ENCODE results near the gene FRMD4A. TPM values are rescaled to one million over a fixed set of nuclear protein-coding genes. Genes with fewer than 3 reads are reported as not detected.
A peak's percentile ranks its signal among the peaks of the same experiment; 100 is the strongest.
"Not testable (repeated sequence)": the region's sequence is repeated elsewhere in the genome, so short reads cannot be mapped to it uniquely, and the experiment has no call there.

Gene FRMD4A
- total RNA-seq, 1 donor from 2014 or later = 28.2 TPM

DNA sequence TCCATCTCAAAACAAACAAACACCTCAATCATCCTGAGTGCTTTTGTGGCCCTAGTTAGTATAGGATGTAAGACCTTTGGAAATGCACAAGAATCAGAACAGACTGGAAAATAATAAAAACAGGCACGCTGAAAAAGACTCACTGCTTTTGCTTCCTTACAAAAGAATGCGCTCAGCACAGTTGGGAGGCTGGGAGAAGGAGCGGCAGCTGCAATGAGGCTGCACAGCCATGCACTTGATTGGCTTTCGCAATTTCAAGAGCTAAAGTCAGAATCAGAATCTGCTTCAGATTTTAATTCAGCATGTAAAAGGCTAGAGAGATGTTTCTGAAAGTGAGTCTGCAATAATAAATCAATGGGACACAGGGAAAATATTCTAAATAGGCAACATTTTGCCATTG, 97.2 kb downstream of the FRMD4A start:
- Histone ChIP-seq H3K36me3 (ENCODE audit: control insufficient read depth, insufficient read depth, low read length) (no peaks in the 10 kb centered on the region), H3K27me3 (ENCODE audit: control insufficient read depth, insufficient read depth, low read length) (no peaks in the 10 kb centered on the region)
- TF ChIP-seq, protein P1, sequence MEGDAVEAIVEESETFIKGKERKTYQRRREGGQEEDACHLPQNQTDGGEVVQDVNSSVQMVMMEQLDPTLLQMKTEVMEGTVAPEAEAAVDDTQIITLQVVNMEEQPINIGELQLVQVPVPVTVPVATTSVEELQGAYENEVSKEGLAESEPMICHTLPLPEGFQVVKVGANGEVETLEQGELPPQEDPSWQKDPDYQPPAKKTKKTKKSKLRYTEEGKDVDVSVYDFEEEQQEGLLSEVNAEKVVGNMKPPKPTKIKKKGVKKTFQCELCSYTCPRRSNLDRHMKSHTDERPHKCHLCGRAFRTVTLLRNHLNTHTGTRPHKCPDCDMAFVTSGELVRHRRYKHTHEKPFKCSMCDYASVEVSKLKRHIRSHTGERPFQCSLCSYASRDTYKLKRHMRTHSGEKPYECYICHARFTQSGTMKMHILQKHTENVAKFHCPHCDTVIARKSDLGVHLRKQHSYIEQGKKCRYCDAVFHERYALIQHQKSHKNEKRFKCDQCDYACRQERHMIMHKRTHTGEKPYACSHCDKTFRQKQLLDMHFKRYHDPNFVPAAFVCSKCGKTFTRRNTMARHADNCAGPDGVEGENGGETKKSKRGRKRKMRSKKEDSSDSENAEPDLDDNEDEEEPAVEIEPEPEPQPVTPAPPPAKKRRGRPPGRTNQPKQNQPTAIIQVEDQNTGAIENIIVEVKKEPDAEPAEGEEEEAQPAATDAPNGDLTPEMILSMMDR (IDR thresholded peaks at IDR 0.05; ENCODE audit: insufficient read depth, low read length, poor library complexity, severe bottlenecking) = no peak

GRCh38 chr10:14228798-14229197, 101.9 kb downstream of the FRMD4A start:
- H3K4me3 ChIP-seq (ENCODE audit: low read depth, low read length); H3K36me3 ChIP-seq (ENCODE audit: control insufficient read depth, insufficient read depth, low read length); DNase-seq (ENCODE audit: low read depth); H3K27me3 ChIP-seq (ENCODE audit: control insufficient read depth, insufficient read depth, low read length): not testable (repeated sequence)

More for the DNA sequence above, 97.2 kb downstream of the FRMD4A start:
- DNase-seq (ENCODE audit: low read depth) = no peak
- no peak overlapping the region for H3K4me3 ChIP-seq (ENCODE audit: low read depth, low read length)

GRCh38 chr10:14225379-14225778, 105.3 kb downstream of the FRMD4A start:
- Histone ChIP-seq H3K36me3 (ENCODE audit: control insufficient read depth, insufficient read depth, low read length) (no peaks in the 10 kb centered on the region), H3K27me3 (ENCODE audit: control insufficient read depth, insufficient read depth, low read length) (no peaks in the 10 kb centered on the region), H3K4me3 (ENCODE audit: low read depth, low read length) (no peak overlapping the region)
- TF ChIP-seq, protein P1 (IDR thresholded peaks at IDR 0.05; ENCODE audit: insufficient read depth, low read length, poor library complexity, severe bottlenecking) = no peak
- DNase-seq (ENCODE audit: low read depth) = no peak

GRCh38 chr10:14220026-14220425, 110.7 kb downstream of the FRMD4A start:
- no peaks in the 10 kb centered on the region for H3K36me3 ChIP-seq (ENCODE audit: control insufficient read depth, insufficient read depth, low read length)
- no peaks in the 10 kb centered on the region for H3K27me3 ChIP-seq (ENCODE audit: control insufficient read depth, insufficient read depth, low read length)
- TF ChIP-seq, protein P1 (IDR thresholded peaks at IDR 0.05; ENCODE audit: insufficient read depth, low read length, poor library complexity, severe bottlenecking) = no peak
- H3K4me3 ChIP-seq (ENCODE audit: low read depth, low read length) = no peak overlapping the region
- peak; percentile 45 for DNase-seq (ENCODE audit: low read depth)

DNA sequence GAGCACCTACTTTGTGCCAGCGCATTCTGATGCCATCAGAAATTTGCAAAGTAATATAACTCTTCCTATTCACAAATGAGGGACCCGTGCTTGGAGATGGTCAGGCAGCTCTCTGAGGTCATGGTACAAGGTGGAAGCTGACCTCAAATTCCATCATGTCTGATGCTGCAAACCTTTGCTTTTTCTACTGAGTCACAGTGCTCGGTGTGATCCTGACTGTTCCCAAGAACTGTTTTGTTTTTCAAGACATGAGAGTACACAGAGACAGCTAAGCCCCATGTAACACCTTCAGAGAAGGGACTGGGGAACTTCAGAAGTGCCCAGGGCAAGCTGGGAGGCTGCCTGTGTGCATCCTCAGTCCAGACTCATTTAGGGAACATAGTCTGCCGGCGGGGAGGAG, 111.3 kb downstream of the FRMD4A start:
- no peaks in the 10 kb centered on the region for H3K27me3 ChIP-seq (ENCODE audit: control insufficient read depth, insufficient read depth, low read length)
- no peaks in the 10 kb centered on the region for H3K36me3 ChIP-seq (ENCODE audit: control insufficient read depth, insufficient read depth, low read length)
- TF ChIP-seq, protein P1 (IDR thresholded peaks at IDR 0.05; ENCODE audit: insufficient read depth, low read length, poor library complexity, severe bottlenecking) = no peak
- no peak for DNase-seq (ENCODE audit: low read depth)
- H3K4me3 ChIP-seq (ENCODE audit: low read depth, low read length) = no peak overlapping the region

- DNase-seq (ENCODE audit: low read depth) = no peak
- no peaks in the 10 kb centered on the region for H3K36me3 ChIP-seq (ENCODE audit: control insufficient read depth, insufficient read depth, low read length)
- H3K4me3 ChIP-seq (ENCODE audit: low read depth, low read length) = no peak overlapping the region
- TF ChIP-seq, protein P1 (IDR thresholded peaks at IDR 0.05; ENCODE audit: insufficient read depth, low read length, poor library complexity, severe bottlenecking) = no peak
- H3K27me3 ChIP-seq (ENCODE audit: control insufficient read depth, insufficient read depth, low read length) = no peaks in the 10 kb centered on the region
These were observed 115.1 kb downstream of the FRMD4A start for GRCh38 chr10:14215641-14216040.

DNA sequence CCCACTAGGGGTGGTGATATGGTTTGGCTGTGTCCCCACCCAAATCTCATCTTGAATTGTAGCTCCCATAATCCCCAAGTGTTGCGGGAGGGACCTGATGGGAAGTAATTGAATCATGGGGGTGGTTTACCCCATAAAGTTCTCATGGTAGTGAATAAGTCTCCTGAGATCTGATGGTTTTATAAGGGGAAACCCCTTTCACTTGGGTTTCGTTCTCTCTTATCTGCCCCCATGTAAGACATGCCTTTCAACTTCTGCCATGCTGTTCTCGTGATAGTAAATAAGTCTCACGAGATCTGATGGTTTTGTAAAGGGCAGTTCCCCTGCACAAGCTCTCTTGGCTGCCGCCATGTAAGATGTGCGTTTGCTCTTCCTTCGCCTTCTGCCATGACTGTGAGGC, 117.0 kb downstream of the FRMD4A start:
- DNase-seq (ENCODE audit: low read depth); H3K36me3 ChIP-seq (ENCODE audit: control insufficient read depth, insufficient read depth, low read length); H3K27me3 ChIP-seq (ENCODE audit: control insufficient read depth, insufficient read depth, low read length); H3K4me3 ChIP-seq (ENCODE audit: low read depth, low read length): not testable (repeated sequence)
